HG02840 (cell line): ENCODE results near the gene TMEM248.
"Not testable (repeated sequence)": the region's sequence is repeated elsewhere in the genome, so short reads cannot be mapped to it uniquely, and the experiment has no call there.

ENCODE experiments used
- ATAC-seq: cut with Tn5 transposase; IDR thresholded peaks from one replicate; pipeline ENCODE4 v1.9.1; 2021; ENCODE audit warnings: mild to moderate bottlenecking, moderate library complexity, moderate number of reproducible peaks; ENCODE audit not compliant: unreplicated experiment, low FRiP score

Gene TMEM248

DNA sequence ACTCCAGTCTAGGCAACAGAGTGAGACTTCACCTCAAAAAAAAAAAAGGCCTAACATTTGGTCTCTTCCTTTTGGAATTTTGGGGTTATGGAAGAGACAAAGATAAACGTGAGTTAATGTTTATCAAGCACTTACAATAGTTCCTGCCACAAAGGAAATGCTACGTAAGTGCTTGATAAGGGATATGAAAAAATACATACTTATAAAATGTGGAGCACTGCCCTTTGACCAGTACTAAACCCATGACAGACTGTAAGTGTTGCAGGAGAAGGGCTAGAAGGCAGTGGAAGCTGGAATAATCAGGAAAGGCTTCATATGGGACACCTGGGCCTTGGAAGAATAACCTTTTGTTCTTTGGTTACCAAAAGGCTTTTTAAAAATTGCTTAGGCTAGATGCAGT is 25.5 kb downstream of the TMEM248 start:
- ATAC-seq: no peak

DNA sequence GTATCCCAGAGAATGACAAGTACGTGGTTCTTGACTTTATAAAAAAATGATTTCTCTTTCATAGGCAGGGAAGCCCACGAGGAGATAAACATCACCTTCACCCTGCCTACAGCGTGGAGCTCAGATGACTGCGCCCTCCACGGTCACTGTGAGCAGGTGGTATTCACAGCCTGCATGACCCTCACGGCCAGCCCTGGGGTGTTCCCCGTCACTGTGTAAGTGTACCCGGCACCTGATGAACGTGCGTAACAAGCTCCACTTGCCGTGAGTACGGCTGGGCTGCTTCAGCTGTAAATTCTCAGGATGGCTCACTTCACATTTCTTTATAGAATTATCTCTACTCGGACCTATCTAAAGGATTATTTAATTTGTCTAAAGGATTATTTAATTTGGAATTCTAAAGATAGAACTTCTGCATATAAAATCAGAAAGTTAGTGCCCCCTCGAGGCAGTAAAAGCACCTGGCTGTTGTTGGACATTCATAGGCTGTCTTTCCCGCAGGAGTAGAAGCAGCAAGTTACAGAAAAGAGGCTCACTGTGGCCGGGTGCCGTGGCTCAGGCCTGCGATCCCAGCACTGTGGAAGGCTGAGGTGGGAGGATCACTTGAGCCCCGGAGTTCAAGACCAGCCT is 27.6 kb downstream of the TMEM248 start:
- no peak for ATAC-seq

DNA sequence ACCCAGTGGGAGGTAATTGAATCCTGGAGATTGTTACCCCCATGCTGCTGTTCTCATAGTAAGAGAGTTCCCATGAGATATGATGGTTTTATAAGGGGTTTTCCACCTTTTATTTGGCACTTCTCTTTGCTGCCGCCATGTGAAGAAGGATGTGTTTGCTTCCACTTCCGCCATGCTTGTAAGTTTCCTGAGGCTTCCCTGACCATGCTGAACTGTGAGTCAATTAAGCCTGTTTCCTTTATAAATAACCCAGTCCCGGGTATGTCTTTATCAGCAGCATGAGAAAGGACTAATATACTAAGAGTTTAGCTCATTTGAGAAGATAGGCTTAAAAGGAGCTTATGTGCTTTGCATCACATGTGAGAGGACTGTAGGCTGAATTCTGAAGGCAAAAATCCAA is 29.3 kb downstream of the TMEM248 start:
- ATAC-seq: no peak

DNA sequence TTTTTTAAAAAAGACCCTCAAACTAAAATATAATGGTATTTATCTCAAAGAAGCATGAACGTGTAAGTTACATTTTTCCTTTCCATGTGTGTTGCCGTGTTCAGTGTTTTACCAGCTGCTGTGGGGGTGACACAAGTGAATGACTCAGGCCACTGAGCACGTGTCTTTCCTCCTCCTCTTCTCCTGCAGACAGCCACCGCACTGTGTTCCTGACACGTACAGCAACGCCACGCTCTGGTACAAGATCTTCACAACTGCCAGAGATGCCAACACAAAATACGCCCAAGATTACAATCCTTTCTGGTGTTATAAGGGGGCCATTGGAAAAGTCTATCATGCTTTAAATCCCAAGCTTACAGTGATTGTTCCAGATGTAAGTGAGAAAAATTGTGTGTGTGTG is 29.7 kb downstream of the TMEM248 start:
- no peak for ATAC-seq

DNA sequence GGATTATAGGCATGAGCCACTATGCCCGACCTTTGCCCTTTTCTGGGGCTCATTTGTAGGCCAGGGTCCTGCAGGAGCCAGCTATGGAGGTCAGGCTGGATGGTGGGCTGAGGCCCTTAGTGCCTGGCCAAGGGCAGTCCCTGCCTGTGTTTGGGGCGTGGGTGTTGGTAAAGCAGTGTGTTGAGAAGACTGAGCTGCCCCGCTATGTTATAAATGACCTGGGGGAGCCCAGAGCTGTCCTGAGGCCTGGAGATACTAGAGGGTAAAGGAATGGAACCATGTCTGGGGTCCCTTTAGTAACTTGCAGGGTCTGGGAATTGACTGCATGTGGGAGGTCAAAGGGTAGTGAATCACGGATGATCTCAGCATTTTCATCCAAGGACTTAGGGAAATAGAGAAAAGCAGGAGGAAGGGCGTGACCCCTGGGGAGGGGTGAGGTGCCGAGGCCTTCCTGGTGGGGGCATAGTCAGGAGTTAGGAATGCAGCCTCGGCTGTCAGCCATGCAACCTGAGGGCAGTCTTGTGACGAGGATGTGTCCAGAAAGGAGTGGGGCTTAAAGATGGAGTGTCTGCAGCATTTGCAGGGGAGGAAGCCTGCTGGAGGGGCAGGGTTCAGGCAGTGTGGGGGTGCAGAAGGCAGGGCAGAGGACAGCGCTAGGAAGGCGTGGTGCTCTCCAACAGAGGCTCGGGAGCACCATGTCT is 31.5 kb downstream of the TMEM248 start:
- ATAC-seq: no peak

DNA sequence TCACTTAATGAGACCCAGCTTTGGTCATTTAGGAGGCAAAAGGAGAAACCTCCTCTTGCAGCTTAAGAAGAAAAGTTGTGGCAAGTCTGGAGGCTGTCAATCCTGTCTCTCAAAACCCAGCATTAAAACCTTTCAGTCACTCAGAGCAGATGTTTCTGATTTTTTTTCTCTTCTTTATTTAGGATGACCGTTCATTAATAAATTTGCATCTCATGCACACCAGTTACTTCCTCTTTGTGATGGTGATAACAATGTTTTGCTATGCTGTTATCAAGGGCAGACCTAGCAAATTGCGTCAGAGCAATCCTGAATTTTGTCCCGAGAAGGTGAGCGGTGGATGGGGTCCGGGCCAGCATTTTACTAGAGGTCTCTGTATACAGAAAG is 32.0 kb downstream of the TMEM248 start:
- no peak for ATAC-seq

DNA sequence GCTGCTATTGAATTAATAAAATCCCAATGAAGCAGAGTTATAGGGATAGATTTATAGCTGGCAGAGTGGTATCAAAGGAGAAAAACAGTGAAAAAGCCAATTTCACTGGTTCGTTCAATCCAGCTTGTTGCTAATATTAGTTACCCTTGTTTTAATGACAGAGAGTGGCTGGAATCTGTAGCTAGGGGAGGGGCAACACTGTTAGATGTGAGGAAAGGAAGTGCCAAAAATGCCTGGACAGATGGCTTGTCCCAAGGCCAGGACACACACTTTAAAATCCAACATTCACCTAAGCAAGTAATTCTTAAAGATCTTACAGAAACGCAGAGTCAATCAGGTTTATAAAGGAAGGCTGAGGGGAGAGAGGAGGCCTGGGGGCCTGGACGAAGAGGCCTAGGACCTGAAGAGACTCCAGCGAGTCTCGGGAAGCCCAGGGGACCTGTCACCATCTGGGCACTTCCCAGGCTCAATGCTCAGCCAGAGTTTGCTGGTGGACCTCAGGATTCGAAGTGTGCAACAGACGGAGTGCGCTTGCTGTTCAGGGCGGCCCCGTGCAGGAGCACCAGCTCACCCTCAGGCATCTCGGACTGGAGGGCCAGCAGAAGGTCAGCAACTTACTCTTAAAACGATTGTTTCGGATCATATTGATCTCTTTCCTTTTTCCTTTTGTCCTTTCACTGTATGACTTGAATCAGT is 36.7 kb downstream of the TMEM248 start:
- no peak for ATAC-seq

DNA sequence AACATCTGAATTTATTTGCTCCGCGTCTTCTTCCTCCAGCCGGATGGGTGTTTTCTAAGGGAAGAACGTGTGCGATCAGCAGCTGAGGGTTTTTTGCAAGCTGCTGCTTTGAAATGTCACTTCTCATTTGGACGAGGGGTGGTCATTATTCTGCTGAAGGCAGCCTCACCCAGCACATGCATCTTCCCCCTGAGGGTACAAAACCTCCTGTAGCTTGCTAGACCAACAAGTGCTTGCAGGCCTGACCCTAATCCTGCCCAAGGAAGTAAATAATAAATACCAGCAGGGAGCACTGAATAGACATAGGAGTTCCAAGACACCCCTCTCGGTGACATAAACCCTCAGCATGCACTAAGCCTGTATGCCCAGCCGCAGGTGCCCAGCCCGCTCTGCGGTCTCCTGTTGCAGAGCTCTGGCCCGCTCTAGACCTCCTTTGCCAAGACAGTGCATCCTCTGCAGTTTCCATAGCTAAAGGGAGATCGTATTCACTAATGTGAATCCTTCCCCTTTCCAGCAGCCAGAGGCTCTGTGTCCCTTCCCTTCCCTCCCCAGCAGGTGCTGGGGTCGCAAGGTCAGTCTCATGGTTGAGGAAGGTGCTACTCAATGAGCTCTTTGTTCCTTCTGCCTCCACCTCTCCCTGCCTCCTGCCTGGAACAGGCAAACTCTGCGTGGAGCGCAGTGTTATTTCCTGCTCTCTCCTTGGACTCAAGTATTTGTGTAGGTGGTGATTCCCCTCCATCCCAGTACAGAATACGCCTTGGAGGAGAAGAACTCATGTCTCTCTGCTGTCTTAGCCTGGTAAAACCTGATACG is 37.7 kb downstream of the TMEM248 start:
- no peak for ATAC-seq

DNA sequence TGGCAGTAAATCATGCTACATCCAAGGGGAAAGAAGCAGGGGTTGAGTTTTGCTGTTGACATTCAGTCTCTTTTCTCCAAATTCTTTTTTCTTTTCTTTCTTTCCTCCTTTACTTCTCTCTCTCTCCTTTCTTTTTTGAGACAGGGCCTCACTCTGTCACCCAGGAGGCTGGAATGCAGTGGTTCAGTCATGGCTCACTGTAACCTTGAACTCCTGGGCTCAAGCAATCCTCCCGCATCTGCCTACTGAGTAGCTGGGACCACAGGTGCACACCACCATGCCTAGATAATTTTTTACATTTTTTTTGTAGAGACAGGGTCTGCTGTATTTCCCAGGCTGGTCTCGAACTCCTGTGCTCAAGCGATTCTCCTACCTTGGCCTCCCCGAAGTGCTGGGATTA is 39.2 kb downstream of the TMEM248 start:
- no peak for ATAC-seq

DNA sequence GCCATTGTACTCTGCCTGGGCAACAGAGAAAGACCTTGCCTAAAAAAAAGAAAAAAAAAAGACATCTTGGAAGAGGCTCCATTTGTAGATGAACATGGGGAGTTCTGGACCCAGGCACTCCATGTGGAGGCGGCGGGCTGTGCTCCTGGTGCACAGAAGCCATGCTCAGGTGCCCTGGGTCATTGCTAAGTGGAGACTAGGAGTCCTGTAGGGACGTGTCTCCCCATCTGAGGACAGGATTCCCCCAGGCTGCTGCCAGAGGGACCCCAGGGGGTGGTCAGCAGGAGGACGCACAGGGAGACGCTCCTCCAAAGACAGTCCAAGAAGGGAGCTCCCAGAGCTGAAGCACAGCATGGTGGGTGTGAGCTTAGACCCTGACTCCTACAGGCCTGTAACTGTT is 40.1 kb downstream of the TMEM248 start:
- no peak for ATAC-seq

DNA sequence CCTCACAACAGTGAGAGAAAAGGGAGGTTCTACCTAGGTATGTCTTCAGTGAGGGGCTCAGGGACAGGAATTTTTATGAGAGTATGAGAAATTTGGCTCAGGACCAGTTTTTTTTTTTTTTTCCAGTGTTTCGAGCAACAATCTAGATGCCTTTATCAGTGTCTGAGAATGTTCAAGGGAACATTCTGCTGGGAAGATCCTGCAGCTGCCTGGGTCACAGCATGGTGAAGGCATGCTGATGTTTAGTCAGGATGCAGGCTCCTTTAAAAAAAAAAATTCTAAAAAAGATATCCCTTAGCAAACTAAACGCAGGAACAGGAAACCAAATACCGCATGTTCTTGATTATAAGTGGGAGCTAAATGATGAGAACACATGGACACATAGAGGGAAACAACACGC is 43.4 kb downstream of the TMEM248 start:
- no peak for ATAC-seq

DNA sequence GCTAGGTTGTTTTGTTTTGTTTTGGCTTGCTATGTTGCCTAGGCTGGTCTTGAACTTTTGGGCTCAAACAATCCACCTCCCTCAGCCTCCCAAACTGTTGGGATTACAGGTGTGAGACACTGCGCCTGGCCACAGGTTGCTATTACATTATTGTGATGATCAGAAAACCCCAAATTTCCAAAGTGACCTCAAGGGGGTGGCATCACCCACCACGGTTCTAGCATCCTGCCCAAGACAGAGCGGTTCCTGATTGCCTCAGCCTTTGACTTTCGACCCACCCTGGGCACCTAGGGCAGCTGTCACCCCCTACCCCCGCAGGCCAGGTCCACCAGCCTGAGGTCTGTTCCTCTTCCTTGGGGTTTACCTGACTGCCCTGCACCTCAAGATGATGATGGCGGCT is 46.0 kb downstream of the TMEM248 start:
- no peak for ATAC-seq

DNA sequence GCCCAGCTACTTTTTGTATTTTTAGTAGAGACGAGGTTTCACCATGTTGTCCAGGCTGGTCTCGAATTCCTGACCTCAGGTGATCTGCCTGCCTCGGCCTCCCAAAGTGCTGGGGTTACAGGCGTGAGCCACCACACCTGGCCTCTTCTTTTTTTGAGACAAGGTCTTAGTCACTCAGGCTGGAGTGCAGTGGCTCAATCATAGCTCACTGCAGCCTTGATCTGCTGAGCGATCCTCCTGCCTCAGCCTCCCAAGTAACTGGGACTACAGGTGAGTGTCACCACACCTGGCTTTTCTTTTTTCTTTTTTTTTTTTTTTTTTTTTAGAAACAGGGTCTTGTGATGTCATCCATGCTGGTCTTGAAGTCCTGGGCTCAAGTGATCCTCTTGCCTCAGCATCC is 48.0 kb downstream of the TMEM248 start:
- not testable (repeated sequence) for ATAC-seq

DNA sequence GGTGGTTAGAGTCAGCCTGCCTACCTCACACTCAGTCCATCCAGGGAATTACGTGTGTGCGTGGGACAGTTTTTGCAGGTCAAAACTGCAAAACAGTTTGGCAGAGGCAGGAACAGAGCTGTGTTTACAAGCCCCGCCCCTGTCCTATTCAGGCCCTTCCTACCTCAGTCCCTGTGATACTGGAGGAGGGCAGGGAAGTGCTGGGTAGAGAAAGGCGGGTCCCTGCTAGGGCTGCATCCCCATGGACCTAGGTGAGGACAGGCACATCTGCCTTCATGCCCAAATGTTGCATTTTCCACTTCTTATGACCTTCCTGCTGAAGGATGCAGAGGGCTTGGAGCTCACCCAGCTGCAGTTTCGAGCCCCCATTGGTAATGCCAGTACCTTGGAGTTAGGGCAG is 49.3 kb downstream of the TMEM248 start:
- ATAC-seq: no peak

DNA sequence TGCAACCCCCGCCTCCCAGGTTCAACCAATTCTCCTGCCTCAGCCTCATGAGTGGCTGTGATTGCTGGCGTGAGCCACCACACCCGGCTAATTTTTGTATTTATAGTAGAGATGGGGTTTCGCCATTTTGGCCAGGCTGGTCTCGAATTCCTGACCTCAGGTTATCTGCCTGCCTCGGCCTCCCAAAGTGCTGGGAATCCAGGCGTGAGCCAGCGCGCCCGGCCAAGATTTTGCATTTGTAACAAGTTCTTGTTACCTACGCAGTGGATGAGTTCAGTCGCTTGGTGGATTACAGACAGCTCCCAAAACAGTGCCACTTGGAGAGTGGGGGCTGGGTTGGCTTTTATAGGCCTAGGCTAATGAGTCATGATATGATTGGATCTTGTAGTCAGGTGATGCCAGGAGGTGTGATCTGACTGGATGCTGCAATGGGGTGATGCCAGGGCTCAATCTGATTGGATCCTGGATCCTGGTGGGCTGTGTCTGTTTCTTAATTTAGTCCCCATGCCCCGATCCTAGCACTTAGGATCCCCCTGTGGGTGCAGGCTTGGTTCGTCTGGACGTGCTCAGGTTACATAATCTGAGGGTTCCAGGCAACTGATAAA is 54.1 kb downstream of the TMEM248 start:
- no peak for ATAC-seq

DNA sequence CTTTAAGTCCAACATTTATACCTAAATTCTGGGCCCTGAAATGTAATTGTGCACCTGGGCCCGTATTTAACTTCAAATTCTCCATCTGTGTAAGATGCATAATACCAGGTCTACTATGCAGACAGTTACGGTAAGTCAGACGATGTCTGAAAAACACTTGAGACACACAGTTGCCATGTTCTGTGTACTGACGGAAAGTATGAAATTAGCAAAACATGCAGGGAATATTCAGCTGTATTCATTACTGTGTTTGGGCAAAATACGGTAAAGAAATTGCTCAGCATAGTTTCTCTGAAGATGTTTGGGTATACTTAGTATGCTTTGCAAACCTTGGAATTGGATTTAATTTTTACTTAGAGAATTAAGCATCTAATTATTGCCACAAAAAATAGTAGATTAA is 57.3 kb downstream of the TMEM248 start:
- not testable (repeated sequence) for ATAC-seq

DNA sequence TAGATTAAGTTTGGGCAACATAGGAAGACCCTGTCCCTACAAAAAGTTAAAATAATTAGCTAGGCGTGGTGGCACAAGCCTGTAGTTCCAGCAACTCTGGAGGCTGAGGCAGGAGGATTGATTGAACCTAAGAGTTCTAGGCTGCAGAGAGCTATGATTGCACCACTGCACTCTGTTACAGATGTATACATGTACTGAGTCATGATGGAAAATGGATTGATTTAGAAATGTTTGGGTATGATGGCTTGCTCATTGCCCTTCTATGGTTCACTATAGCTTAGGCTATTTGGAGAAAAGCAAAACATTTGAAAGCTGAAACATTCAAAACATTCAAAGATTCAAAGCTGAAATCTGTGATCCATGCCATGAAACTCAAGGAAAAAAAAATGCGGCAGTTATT is 58.0 kb downstream of the TMEM248 start:
- not testable (repeated sequence) for ATAC-seq

DNA sequence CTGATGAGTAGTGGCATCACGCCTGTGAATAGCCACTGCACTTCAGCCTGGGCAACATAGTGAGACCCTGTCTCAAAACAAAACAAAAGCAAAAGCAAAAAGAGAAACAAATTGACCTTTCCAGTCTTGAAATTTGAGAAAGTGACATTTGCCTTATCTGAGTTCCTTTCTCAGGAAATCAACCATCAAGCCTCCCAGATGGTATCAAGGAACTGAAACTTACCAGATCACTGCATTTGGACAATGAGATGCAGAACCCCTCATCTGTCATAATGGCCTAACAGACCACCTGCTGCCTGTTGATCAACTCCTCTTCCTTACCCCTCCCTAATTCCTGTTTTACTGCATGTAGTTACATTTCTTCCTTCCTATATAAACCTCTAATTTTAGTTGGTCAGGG is 59.3 kb downstream of the TMEM248 start:
- ATAC-seq: not testable (repeated sequence)

DNA sequence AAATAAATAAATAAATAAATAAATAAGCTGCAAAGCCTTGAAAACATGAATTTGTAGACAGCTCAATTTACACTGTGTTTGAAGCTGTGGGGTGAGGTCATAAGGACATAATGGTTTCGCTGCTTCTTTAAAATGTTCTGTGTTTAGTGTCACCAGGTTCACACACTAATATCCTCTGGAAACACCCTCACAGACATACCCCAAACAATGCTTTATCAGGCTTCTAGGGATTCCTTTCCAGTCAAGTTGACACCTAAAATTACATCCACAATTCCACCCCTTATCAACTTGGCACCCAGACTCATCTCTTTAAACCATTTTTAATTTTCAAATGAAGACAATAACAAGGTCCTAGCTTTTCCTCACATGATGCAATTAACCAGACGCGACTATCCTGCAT is 68.5 kb downstream of the TMEM248 start:
- ATAC-seq: not testable (repeated sequence)

DNA sequence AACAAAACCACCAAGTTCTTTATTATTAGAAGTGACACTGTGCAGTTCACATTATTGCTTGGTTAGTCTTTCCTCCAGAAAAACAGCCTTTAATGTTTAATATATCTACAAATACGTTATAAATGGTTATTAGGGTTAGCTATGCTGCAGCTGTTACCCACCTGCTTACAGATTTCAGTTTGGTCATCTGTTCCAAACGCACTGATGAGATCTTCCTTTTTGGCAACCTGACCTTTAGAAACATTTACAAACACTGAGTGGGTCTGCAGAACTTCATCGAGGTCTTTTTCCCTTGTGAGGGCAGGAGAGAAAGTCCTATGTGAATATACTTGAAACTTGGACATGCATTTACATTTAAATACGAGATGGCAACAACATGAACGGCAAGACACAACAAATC is 73.0 kb downstream of the TMEM248 start:
- ATAC-seq: not testable (repeated sequence)

DNA sequence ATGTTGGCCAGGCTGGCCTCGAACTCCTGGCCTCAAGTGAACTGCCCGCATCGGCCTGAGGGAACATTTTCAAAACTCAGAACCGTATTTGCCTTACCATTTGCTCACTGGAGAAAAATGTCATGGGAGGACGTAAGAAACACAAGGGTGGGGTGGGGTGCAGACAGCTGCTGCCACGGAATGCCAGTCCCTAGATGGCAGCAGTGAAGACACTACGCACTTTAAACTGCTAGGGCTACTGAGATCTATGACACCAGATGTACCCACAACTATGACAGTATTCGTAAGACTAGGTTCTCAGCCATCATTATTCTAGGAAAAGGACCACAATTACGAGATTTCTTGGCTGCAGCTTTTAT is 73.6 kb downstream of the TMEM248 start:
- ATAC-seq: not testable (repeated sequence)
